Activated CD8-positive, alpha-beta memory T cell treated with anti-CD3 and anti-CD28 coated beads, Interleukin-2, amount 50 U/mL, for 24 hours (primary cell): ENCODE data around the gene TAS1R1.
"Not testable (repeated sequence)": the region's sequence is repeated elsewhere in the genome, so short reads cannot be mapped to it uniquely, and the experiment has no call there.

Source experiments
- DNase-seq: peaks from one replicate; pipeline ENCODE4 v3.0.0-alpha.2; 2020; ENCODE audit errors: extremely low read depth

The TAS1R1 gene

GRCh38 chr1:6588893-6589520 is 33.9 kb downstream of the TAS1R1 start:
- DNase-seq, result no peak

GRCh38 chr1:6590046-6590445 is 34.9 kb downstream of the TAS1R1 start:
- DNase-seq, result no peak

GRCh38 chr1:6591222-6591621 is 36.1 kb downstream of the TAS1R1 start:
- no peak for DNase-seq

- DNase-seq, result no peak
These were observed 36.5 kb downstream of the TAS1R1 start for GRCh38 chr1:6591644-6592043.

- DNase-seq, result no peak
These were observed 37.3 kb downstream of the TAS1R1 start for GRCh38 chr1:6592441-6592840.

GRCh38 chr1:6592865-6593593 is 37.9 kb downstream of the TAS1R1 start:
- no peak for DNase-seq

- DNase-seq, result no peak
These were observed 38.7 kb downstream of the TAS1R1 start for GRCh38 chr1:6593810-6594209.

GRCh38 chr1:6594977-6595740 is 40.1 kb downstream of the TAS1R1 start:
- no peak for DNase-seq

GRCh38 chr1:6596351-6596750 is 41.2 kb downstream of the TAS1R1 start:
- no peak for DNase-seq

- DNase-seq, result no peak
These were observed 42.0 kb downstream of the TAS1R1 start for GRCh38 chr1:6596886-6597776.

- DNase-seq, result no peak
These were observed 42.6 kb downstream of the TAS1R1 start for GRCh38 chr1:6597777-6598131.

- DNase-seq, result peak; percentile 23
These were observed 44.3 kb downstream of the TAS1R1 start for GRCh38 chr1:6599141-6599975.

GRCh38 chr1:6599991-6600390 is 44.9 kb downstream of the TAS1R1 start:
- DNase-seq, result not testable (repeated sequence)

GRCh38 chr1:6600410-6601048 is 45.4 kb downstream of the TAS1R1 start:
- DNase-seq, result no peak

GRCh38 chr1:6601049-6601922 is 46.2 kb downstream of the TAS1R1 start:
- peak; percentile 67 for DNase-seq

- no peak for DNase-seq
These were observed 47.0 kb downstream of the TAS1R1 start for GRCh38 chr1:6601923-6602668.

GRCh38 chr1:6602669-6603237 is 47.6 kb downstream of the TAS1R1 start, which contains the start of gene KLHL21:
Gene KLHL21 (minus strand): TSS chr1:6602869. CDS start chr1:6602817, 52 bp downstream.
- peak; percentile 56 for DNase-seq

GRCh38 chr1:6603238-6603914 is 48.3 kb downstream of the TAS1R1 start:
- peak; percentile 20 for DNase-seq
